GM19468 (cell line): ENCODE measurements around the gene PARPBP.
"Not testable (repeated sequence)": the region's sequence is repeated elsewhere in the genome, so short reads cannot be mapped to it uniquely, and the experiment has no call there.

ENCODE experiments used
- ATAC-seq: cut with Tn5 transposase; IDR thresholded peaks from one replicate; pipeline ENCODE4 v1.9.1; 2021; ENCODE audit warnings: mild to moderate bottlenecking, moderate library complexity, moderate number of reproducible peaks; ENCODE audit not compliant: unreplicated experiment; ENCODE audit errors: extremely low read depth

PARPBP gene

DNA sequence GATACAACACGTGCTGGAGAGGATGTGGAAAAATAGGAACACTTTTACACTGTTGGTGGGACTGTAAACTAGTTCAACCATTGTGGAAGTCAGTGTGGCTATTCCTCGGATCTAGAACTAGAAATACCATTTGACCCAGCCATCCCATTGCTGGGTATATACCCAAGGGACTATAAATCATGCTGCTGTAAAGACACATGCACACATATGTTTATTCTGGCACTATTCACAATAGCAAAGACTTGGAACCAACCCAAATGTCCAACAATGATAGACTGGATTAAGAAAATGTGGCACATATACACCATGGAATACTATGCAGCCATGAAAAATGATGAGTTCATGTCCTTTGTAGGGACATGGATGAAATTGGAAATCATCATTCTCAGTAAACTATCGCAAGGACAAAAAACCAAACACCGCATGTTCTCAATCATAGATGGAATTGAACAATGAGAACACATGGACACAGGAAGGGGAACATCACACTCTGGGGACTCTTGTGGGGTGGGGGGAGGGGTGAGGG lies 27.1 kb downstream of the PARPBP start:
- ATAC-seq: not testable (repeated sequence)

DNA sequence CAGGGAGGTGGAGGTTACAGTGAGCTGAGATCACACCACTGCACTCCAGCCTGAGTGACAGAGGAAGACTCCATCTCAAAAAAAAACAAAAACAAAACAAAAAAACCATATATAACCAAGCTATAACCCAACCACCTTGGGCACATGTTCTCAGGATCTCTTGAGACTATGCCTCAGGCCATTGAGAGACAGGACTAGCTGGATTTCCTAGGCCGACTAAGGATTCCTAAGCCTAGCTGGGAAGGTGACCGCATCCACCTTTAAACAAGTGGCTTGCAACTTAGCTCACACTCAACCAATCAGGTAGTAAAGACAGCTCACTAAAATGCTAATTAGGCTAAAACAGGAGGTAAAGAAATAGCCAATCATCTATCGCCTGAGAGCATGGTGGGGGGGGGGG lies 35.2 kb downstream of the PARPBP start:
- ATAC-seq: not testable (repeated sequence)

DNA sequence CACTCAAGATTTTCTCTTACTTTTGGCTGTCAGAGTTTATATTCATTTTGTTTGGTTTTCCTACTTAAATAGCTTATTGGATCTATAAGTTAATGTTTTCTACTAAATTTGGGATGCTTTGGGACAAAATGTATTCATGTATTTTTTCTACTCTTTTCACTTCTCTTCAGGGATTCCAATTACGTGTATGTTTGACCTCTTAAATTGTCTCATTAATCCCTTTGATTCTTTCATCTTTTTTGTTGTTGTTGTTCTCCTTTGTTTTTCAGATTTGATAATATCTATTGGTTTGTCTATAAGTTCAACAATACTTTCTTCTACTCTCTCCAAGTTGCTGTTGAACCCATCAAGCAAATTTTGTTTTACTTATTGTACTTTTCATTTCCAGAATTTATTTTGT lies 43.4 kb downstream of the PARPBP start:
- ATAC-seq: no peak

DNA sequence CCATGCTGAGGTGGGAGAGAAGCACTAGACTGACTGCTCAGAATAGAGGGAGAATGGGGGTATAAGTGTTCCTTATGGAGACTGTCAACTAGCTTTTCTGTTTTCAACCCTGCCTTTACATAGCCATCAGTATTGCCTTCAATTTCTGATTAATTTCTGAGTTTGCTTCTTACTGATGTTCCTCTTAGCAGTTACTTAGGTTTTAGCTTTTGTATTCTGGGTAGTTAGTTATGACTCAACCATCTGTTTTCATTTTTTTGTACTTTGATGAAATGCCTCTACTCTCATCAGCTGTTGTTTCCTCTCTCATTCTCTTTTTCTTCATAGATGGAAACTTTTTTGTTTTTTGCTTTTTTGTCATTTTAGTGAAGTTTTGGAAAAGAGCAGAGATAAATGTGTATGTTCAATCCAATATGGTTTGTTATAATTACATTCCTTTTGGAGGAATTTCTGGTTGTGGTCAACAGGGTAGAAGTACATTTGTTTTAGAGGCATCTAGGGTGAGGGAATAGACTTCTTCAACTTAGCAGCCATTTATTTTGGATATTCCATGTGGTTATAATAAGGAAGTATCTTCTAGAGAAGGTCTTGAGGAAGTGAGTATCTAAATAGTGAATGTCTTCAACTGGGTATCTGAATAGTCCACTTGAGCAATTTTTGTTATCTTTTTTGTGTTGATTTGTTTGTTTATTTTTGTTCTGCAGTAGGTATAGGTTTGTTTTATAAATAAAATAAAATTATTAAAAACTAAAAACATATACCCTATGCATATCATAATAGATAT lies 48.0 kb downstream of the PARPBP start:
- ATAC-seq: no peak

DNA sequence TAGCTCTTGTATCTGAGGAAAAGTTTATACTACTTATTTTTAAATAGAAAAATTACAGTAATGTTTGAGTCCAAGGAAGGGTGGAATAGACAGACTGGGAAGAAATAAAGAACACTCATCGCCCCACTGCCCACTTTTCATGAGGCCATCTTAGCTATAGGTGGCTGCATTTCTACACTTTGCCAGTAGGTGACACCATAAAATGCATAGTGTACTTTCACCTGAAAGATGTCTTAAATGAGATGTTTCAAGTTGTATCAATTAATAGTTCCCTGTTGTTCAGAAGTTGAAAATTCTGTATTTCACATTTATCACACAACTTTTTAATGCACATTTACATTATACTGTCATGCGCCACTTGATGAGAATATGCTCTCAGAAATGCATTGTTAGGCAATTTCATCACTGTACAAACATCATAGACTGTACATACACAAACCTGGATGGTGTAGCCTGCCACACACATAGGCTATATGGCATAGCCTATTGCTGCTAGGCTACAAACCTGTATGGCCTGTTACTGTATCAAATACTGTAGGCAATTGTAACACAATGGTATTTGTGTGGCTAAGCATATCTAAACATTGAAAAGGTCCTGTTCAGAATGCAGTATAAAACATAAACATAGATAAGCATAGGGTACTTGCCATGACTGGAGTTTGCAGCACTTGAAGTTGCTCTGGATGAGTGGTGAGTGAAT lies 50.1 kb downstream of the PARPBP start:
- no peak for ATAC-seq

DNA sequence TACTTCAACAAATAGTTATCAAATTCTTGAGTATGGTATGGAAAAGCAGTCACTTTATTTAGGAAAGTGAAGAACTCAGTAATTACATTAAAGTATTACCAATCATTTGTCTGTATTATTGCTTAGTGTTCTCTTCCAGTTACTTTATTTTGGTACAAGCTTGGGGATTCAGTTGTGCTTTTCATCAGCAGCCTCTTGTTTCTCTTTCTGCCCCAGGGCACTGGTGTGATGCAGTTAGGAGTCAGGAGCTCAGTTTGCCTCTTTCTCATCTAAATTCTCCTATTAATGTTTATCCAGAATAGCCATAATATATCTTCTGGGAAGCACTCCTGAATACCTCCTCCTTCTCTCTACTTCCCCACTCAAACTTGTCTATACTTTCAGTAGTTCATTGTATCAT lies 52.0 kb downstream of the PARPBP start:
- no peak for ATAC-seq

DNA sequence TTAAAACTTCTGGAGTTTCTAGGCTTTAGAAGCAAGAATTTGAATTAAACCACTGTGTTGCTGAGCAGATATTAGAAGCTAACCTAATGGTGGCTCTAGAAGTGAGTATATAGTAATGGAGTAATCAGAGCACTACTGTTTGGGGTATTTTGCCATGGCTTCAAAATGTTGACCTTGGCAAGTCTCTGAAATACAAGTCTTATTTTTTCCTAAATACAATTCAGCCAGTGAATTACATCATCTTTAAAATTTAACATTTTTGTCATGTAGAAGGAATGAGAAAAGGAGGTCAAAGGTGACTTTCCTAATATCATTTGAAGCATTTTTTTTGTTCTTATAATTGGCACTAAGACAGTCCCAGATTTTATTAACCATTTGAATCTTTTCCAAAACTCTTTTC lies 52.5 kb downstream of the PARPBP start:
- no peak for ATAC-seq

DNA sequence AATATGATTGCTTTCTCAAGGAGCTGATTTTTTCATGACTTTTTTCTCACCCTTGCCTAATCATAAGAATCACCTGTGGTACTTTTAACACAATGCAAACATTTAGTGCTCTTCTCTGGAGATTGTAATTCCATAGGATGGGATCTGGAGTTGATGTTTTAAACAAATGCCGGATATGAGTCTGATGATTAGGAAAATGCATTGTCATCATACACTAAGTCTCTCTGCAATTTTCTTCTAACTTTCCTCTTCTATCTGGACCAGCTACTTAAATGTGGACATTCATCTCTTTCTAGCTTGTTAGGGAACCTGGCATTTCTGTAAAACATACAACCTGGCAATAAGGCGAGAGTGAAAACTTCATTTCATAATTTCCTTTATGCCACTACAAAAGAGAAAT lies 54.1 kb downstream of the PARPBP start:
- ATAC-seq: no peak

DNA sequence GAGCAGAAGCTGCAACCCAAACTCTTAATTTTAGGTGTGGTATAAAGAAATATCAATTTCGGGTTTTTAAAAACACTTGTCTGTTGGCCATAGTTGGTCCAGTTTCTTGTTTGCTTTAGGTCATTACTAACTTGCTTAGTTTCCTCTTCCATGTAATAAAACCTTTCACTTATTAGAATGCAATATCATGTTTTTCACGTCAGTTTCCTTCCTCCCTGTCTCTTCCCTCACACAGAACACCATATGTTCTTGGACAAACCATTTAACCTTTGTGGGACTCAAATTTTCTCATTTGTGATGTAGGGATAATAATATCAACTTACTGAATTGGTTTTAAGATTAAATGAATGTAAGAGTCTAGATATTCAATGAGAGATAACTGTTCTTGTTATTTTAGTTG lies 54.8 kb downstream of the PARPBP start:
- ATAC-seq: no peak

DNA sequence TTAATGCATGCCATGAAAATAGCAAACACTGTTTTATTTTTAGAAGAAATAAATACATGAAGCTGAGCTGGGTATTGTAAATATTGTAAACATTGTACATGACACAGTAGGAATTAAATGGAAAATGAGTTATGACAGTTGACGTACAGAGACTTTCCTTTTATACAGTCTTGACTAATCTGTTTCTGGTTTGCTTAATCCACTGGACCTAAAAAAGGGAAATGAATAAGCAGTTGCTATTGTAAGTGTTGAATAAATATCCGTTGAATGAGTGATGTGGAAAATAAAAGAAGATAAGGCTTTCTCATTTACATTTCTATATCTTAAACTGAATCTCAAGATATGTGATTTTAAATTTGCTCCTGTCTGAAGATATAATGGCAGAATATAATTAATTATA lies 62.7 kb downstream of the PARPBP start:
- ATAC-seq: no peak

DNA sequence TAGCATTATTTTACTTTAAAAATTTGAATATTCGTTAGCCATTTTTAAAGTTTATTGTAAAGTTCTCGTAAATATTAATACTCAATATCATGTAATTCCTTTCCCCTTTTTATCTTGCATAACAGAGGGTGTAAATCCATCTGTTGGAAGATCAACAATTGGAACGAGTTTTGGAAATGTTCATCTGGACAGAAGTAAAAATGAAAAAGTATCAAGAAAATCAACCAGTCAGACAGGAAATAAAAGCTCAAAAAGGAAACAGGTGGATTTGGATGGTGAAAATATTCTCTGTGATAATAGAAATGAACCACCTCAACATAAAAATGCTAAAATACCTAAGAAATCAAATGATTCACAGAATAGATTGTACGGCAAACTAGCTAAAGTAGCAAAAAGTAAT lies 75.8 kb downstream of the PARPBP start:
- ATAC-seq: no peak

DNA sequence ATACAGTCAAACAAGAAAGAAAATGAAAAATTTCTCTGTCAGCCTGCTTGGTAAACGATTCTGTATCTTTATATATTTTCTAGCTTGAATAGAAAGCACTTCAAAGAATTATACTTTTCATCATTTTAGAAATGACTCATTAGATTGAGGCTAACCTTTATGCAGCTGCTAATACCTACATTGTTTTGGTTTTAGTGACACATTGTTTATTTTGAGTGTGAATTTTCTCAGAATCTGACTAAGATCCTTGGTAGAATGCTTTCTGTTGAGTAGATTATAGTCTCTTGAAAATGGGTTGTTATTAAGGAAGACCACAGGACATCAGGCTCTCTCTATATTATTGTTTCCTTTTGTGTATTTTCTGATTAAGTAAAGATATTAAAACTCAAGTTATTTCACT lies 77.8 kb downstream of the PARPBP start, which contains the start of gene PMCH:
PMCH (minus strand) TSS at position 45 of the 400 bp plus-strand sequence. CDS start 63 bp downstream, outside the sequence.
- peak; percentile 39 for ATAC-seq

DNA sequence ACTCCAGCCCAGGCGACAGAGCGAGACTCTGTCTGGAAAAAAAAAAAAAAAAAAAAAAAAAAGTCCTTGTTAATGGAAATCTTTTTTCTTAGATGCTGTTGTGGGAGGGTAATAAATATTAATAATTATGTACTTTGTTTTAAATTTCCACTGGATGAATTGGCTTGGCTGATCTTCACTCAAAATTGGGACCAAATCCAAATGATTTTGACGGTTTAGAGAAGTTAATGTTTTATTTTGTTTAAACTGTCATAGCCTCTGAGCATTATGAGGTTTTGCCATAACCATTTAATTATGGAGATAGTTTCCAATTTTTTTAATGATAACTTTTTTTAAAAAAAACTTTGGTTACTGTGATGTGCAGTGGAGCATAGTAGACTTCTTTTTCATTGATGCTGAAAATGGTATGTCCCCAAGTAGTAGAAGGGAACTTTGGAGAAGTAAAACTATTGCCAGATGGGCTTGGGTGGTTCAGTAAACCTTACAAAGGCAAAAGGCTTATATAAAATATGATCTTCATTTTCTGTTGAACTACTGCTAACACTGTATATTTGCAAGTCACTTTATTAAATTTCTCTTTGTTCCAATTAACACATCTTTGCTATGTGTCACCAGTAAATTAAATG lies 81.6 kb downstream of the PARPBP start:
- no peak for ATAC-seq

DNA sequence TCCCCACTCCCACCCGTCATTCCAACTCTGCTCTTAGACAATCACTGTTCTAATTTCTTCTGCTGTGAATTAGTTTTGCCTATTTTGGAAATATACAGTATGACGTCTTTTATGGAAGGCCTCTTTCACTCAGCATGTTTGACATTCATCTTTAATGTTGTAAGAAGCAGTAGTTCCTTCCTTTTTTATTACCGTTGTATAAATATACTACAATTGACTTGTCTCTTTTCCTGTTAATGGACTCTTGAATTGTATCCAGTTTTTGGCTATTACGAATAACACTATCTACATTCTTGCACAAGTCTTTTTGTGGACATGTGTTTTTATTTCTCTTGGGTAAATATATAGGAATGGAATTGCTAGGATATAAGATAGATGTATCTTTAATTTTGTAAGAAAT lies 82.6 kb downstream of the PARPBP start:
- ATAC-seq: no peak

DNA sequence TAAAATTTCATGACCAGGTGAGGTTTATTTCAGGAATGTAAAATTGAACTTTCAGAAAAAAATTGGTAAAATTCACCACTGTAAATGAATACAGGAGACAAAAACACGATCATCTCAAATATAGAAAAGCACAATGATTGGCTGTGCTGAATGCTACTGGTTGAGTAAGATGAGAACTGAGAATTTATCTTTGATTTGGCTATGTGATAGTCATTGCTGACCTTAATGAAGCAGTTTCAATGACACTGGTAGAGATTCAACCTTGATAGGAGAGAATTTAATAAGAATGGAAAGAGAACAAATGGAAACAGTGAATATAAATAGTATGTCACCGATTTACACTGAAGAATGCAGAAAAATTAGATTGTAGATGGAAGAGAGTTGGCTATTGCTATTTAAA lies 84.0 kb downstream of the PARPBP start:
- ATAC-seq: no peak

DNA sequence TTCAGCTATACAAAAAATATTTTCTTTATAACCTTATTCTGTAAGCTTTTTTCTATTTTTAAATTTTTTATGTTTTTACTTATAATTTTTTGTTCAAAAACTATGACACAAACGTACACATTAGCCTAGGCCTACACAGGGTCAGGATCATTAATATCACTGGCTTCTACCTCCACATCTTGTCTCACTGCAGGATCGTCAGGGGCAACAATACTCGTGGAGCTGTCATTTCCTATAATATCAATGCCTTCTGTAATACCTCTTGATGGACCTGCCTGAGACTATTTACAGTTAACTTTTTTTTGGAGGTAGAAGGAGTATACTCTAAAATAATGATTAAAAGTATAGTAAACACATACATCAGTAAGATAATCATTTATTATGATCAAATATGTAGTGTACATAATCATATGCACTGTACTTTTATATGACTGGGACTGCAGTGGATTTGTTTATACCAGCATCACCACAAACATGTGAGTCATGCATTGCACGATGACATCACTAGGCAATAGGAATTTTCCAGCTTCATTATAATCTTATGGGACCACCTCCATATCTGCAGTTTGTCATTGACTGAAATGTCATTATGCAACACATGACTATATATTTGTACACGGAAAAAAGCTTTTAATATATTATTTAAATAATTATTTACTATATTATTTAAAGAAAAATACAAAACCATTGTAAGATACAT lies 96.2 kb downstream of the PARPBP start:
- ATAC-seq: no peak

DNA sequence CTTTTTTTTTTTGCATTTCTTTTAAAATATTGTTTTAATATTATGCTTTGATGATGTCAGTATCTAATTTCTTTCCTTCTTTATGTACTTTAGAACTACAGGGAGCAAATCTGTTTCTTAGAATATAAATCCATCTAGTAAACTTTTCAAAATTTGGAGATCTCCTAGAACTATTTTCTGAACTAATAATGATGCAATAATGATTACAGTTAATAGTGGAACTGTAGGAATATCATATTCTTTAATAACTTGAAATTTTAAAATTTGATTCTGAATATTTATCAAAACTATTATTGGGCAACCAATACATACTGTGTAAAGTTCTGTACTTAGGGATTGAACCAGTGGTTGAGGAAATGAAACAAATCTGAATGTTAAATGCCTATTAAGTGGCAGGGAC lies 100.8 kb downstream of the PARPBP start:
- ATAC-seq: no peak

DNA sequence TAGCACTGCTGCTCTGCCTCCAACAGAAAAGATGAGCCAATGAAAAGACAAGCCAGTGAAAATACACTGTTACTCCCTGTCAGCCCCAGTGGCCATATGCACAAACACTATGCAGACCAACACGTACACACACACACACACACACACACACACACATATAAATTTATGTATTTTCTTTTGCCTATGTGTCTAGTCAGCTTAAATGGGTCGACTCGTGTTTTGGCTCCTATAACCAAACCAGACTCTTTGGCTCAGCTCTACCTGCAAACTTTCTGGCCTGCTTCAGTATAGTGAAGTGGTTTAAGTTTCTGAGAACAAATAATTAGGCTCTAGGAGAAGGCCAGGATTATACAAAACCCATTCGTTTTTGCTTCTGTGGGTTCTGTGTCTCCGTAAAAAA lies 108.0 kb downstream of the PARPBP start:
- ATAC-seq: no peak

DNA sequence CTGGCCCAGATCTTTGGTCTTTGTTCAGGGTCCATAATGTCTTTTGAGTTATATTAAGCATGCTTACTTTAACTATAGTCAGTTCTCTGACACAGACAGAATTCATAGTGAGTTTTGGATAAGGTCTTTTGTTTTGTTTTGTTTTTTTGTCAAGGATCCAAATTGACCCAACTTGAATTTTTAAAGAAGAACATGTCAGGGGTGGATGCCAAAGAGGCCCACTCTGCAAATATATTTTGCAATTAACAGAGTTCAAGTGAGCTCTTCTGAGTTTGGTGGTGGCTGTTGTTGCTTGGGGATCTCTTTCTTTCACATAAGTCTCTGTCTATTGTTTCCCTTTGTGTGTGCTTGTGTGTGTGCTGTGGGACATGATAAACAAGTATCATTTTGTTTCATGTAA lies 112.1 kb downstream of the PARPBP start:
- ATAC-seq: no peak

DNA sequence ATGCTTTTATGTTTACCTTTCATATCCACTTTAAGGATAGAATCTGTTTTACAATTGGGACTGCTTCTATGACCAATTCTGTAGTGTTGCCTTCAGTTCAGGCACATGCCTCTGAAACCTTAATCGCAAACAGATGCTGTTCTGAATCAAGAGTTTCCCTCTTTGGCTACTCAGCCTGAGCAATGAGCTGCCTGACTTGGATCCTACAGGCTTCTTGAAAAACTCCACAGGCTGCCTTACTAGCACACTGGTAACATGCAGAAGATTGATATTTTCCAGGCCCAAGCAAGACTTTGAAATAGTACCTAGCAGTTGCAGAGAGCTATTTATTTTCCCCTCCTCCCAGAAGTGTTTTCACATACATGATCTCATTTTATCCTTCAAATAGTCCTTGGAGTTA lies 112.5 kb downstream of the PARPBP start:
- no peak for ATAC-seq
